SK-N-SH treated with all-trans-retinoic acid at 6 μM for 48 hours (cell line): ENCODE measurements around the gene ZMIZ1.

Experiments used
- ATAC-seq: fragments of 200-7000 bp; cut with Tn5 transposase; 3 replicates; pipeline ENCODE4 v1.9.1; 2020; ENCODE audit warnings: mild to moderate bottlenecking, moderate library complexity
- ARNTL ChIP-seq: fragments of 450-650 bp; formaldehyde crosslinking; IDR thresholded peaks from 2 replicates; pipeline ENCODE4 v1.5.0; 2020; ENCODE audit warnings: low read depth, mild to moderate bottlenecking, moderate library complexity, borderline replicate concordance
- BACH2 ChIP-seq: fragments of 250-450 bp; sonication (Bioruptor Pico); IDR thresholded peaks from 2 replicates; pipeline ENCODE4 v1.9.0; 2021; ENCODE audit warnings: mild to moderate bottlenecking, borderline replicate concordance
- CSDC2 ChIP-seq: fragments of 250-450 bp; sonication (Bioruptor Pico); IDR thresholded peaks from 2 replicates; pipeline ENCODE4 v1.5.0; 2020; ENCODE audit warnings: mild to moderate bottlenecking, moderate library complexity
- ESRRG ChIP-seq: fragments of 250-450 bp; sonication (Bioruptor Pico); IDR thresholded peaks from 2 replicates; pipeline ENCODE4 v1.6.1; 2021; ENCODE audit warnings: mild to moderate bottlenecking
- GLIS3 ChIP-seq: fragments of 250-450 bp; sonication (Bioruptor Pico); IDR thresholded peaks from 2 replicates; pipeline ENCODE4 v1.5.0; 2020; ENCODE audit warnings: mild to moderate bottlenecking, moderate library complexity
- ISL1 ChIP-seq: fragments of 250-450 bp; sonication (Bioruptor Pico); IDR thresholded peaks from 2 replicates; pipeline ENCODE4 v2.1.2; 2022; ENCODE audit warnings: mild to moderate bottlenecking, moderate library complexity
- OSR1 ChIP-seq: fragments of 250-450 bp; sonication (Bioruptor Pico); IDR thresholded peaks from 2 replicates; pipeline ENCODE4 v1.8.0; 2022; ENCODE audit warnings: moderate library complexity, mild to moderate bottlenecking, inconsistent platforms
- PPARA ChIP-seq: fragments of 250-450 bp; sonication (Bioruptor Pico); IDR thresholded peaks from 2 replicates; pipeline ENCODE4 v1.5.0; 2020; ENCODE audit warnings: mild to moderate bottlenecking, borderline replicate concordance
- RARB ChIP-seq: fragments of 250-450 bp; sonication (Bioruptor Pico); IDR thresholded peaks from 2 replicates; pipeline ENCODE4 v1.8.0; 2021; ENCODE audit warnings: mild to moderate bottlenecking, moderate library complexity
- SNAI2 ChIP-seq: fragments of 250-450 bp; sonication (Bioruptor Pico); IDR thresholded peaks from 2 replicates; pipeline ENCODE4 v1.5.0; 2020; ENCODE audit warnings: mild to moderate bottlenecking, moderate library complexity
- TCF4 ChIP-seq: fragments of 250-450 bp; sonication (Bioruptor Pico); IDR thresholded peaks from 2 replicates; pipeline ENCODE4 v1.8.0; 2021; ENCODE audit warnings: mild to moderate bottlenecking, moderate library complexity, borderline replicate concordance
- TOX ChIP-seq: fragments of 250-450 bp; sonication (Bioruptor Pico); IDR thresholded peaks from 2 replicates; pipeline ENCODE4 v1.8.0; 2021; ENCODE audit warnings: mild to moderate bottlenecking, moderate library complexity, borderline replicate concordance
- ZC3H10 ChIP-seq: fragments of 250-450 bp; sonication (Bioruptor Pico); IDR thresholded peaks from 2 replicates; pipeline ENCODE4 v1.5.1; 2021; ENCODE audit warnings: mild to moderate bottlenecking, moderate library complexity
- ZFP3 ChIP-seq: fragments of 250-450 bp; sonication (Bioruptor Pico); IDR thresholded peaks from 2 replicates; pipeline ENCODE4 v1.5.0; 2020; ENCODE audit warnings: mild to moderate bottlenecking, moderate library complexity
- ZFP30 ChIP-seq: fragments of 450-650 bp; formaldehyde crosslinking; IDR thresholded peaks from 2 replicates; pipeline ENCODE4 v1.5.0; 2022; ENCODE audit warnings: mild to moderate bottlenecking, moderate library complexity
- ZNF565 ChIP-seq: fragments of 450-650 bp; formaldehyde crosslinking; conservative IDR thresholded peaks from 2 replicates; pipeline ENCODE4 v1.5.0; 2020; ENCODE audit warnings: low read depth, mild to moderate bottlenecking, moderate library complexity
- ZNF70 ChIP-seq: fragments of 450-650 bp; formaldehyde crosslinking; IDR thresholded peaks from 2 replicates; pipeline ENCODE4 v1.5.0; 2020; ENCODE audit warnings: mild to moderate bottlenecking, moderate library complexity
- ZNF8 ChIP-seq: fragments of 450-650 bp; formaldehyde crosslinking; IDR thresholded peaks from 2 replicates; pipeline ENCODE4 v1.5.0; 2020; ENCODE audit warnings: mild to moderate bottlenecking, moderate library complexity
- TF ChIP-seq, protein P1 (sequence below): fragments of 250-450 bp; sonication (Bioruptor Pico); IDR thresholded peaks from 2 replicates; pipeline ENCODE4 v1.5.1; 2020; ENCODE audit warnings: low read depth, mild to moderate bottlenecking, moderate library complexity
- TF ChIP-seq, protein P2 (sequence below): fragments of 250-450 bp; sonication (Bioruptor Pico); IDR thresholded peaks from 2 replicates; pipeline ENCODE4 v1.8.0; 2021; ENCODE audit warnings: low read depth, mild to moderate bottlenecking, moderate library complexity, borderline replicate concordance
- TF ChIP-seq, protein P3 (sequence below): fragments of 250-450 bp; sonication (Bioruptor Pico); IDR thresholded peaks from 2 replicates; pipeline ENCODE4 v1.5.1; 2021; ENCODE audit warnings: mild to moderate bottlenecking, moderate library complexity
- TF ChIP-seq, protein P4 (sequence below): fragments of 250-450 bp; sonication (Bioruptor Pico); IDR thresholded peaks from 2 replicates; pipeline ENCODE4 v1.5.0; 2020; ENCODE audit warnings: mild to moderate bottlenecking, moderate library complexity

ZMIZ1 gene

DNA sequence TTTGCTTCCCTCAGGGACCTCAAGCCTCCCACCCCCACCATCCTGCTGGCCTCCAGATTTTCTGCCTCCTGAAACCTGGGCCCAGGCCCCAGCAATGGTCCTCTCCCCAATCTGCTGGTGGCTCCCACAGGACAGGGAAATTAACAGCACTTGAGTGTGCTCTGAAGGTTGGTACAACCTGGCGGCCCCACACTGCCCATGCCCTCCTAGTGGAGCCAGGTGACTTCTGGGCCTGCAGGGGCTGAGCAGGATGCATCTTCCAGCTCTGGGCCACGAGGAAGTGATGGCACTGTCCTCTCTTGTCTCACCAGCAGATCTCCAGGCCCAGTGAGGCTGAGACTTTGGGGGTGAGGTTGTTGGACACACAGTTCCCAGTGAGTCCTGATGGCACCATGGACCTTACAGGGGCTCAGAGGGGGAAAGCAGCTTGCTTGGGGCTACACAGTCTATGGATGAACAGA lies 3.6 kb upstream of the ZMIZ1 start (continued):
- TF ChIP-seq, protein P1, sequence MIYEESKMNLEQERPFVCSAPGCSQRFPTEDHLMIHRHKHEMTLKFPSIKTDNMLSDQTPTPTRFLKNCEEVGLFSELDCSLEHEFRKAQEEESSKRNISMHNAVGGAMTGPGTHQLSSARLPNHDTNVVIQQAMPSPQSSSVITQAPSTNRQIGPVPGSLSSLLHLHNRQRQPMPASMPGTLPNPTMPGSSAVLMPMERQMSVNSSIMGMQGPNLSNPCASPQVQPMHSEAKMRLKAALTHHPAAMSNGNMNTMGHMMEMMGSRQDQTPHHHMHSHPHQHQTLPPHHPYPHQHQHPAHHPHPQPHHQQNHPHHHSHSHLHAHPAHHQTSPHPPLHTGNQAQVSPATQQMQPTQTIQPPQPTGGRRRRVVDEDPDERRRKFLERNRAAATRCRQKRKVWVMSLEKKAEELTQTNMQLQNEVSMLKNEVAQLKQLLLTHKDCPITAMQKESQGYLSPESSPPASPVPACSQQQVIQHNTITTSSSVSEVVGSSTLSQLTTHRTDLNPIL (CRISPR knock-in tag), result no peak
- TF ChIP-seq ARNTL (CRISPR knock-in tag), result no peak

DNA sequence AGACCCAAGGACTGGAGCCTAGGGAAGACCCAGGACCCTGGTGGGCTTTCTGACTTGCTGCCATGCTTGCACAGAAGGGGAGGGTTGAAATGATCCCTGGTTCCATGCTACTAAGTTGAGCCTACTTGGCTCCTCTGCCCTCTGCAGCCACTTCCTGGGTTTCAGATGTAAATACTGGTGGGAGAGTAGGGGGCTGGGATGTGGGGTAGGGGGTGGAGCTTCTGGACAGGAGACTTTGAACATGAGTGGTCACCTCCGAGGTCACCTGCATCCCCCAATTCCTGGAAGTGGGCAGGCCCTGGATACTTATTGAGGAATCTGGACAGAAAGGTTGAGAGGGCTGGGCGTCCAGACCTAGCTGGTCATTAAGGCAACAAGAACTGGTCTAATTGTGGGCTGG lies 2.9 kb upstream of the ZMIZ1 start:
- TF ChIP-seq ZC3H10 (CRISPR knock-in tag) (no peak), PPARA (CRISPR knock-in tag) (no peak), OSR1 (CRISPR knock-in tag) (no peak), SNAI2 (CRISPR knock-in tag) (no peak), RARB (CRISPR knock-in tag) (no peak), ISL1 (CRISPR knock-in tag) (no peak), ZNF70 (CRISPR knock-in tag) (no peak), TCF4 (CRISPR knock-in tag) (no peak), GLIS3 (CRISPR knock-in tag) (no peak), ZNF565 (CRISPR knock-in tag) (no peak), BACH2 (CRISPR knock-in tag) (no peak), ZNF8 (CRISPR knock-in tag) (no peak), ZFP30 (CRISPR knock-in tag) (no peak), ZFP3 (CRISPR knock-in tag) (no peak), ESRRG (CRISPR knock-in tag) (no peak), ARNTL (CRISPR knock-in tag) (no peak)
- TF ChIP-seq, protein P2, sequence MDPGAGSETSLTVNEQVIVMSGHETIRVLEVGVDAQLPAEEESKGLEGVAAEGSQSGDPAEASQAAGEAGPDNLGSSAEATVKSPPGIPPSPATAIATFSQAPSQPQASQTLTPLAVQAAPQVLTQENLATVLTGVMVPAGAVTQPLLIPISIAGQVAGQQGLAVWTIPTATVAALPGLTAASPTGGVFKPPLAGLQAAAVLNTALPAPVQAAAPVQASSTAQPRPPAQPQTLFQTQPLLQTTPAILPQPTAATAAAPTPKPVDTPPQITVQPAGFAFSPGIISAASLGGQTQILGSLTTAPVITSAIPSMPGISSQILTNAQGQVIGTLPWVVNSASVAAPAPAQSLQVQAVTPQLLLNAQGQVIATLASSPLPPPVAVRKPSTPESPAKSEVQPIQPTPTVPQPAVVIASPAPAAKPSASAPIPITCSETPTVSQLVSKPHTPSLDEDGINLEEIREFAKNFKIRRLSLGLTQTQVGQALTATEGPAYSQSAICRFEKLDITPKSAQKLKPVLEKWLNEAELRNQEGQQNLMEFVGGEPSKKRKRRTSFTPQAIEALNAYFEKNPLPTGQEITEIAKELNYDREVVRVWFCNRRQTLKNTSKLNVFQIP (CRISPR knock-in tag), result no peak
- TF ChIP-seq, protein P3, sequence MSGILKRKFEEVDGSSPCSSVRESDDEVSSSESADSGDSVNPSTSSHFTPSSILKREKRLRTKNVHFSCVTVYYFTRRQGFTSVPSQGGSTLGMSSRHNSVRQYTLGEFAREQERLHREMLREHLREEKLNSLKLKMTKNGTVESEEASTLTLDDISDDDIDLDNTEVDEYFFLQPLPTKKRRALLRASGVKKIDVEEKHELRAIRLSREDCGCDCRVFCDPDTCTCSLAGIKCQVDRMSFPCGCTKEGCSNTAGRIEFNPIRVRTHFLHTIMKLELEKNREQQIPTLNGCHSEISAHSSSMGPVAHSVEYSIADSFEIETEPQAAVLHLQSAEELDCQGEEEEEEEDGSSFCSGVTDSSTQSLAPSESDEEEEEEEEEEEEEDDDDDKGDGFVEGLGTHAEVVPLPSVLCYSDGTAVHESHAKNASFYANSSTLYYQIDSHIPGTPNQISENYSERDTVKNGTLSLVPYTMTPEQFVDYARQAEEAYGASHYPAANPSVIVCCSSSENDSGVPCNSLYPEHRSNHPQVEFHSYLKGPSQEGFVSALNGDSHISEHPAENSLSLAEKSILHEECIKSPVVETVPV (CRISPR knock-in tag), result no peak
- TF ChIP-seq, protein P4, sequence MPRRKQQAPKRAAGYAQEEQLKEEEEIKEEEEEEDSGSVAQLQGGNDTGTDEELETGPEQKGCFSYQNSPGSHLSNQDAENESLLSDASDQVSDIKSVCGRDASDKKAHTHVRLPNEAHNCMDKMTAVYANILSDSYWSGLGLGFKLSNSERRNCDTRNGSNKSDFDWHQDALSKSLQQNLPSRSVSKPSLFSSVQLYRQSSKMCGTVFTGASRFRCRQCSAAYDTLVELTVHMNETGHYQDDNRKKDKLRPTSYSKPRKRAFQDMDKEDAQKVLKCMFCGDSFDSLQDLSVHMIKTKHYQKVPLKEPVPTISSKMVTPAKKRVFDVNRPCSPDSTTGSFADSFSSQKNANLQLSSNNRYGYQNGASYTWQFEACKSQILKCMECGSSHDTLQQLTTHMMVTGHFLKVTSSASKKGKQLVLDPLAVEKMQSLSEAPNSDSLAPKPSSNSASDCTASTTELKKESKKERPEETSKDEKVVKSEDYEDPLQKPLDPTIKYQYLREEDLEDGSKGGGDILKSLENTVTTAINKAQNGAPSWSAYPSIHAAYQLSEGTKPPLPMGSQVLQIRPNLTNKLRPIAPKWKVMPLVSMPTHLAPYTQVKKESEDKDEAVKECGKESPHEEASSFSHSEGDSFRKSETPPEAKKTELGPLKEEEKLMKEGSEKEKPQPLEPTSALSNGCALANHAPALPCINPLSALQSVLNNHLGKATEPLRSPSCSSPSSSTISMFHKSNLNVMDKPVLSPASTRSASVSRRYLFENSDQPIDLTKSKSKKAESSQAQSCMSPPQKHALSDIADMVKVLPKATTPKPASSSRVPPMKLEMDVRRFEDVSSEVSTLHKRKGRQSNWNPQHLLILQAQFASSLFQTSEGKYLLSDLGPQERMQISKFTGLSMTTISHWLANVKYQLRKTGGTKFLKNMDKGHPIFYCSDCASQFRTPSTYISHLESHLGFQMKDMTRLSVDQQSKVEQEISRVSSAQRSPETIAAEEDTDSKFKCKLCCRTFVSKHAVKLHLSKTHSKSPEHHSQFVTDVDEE (CRISPR knock-in tag), result no peak
- ATAC-seq, result no peak

DNA sequence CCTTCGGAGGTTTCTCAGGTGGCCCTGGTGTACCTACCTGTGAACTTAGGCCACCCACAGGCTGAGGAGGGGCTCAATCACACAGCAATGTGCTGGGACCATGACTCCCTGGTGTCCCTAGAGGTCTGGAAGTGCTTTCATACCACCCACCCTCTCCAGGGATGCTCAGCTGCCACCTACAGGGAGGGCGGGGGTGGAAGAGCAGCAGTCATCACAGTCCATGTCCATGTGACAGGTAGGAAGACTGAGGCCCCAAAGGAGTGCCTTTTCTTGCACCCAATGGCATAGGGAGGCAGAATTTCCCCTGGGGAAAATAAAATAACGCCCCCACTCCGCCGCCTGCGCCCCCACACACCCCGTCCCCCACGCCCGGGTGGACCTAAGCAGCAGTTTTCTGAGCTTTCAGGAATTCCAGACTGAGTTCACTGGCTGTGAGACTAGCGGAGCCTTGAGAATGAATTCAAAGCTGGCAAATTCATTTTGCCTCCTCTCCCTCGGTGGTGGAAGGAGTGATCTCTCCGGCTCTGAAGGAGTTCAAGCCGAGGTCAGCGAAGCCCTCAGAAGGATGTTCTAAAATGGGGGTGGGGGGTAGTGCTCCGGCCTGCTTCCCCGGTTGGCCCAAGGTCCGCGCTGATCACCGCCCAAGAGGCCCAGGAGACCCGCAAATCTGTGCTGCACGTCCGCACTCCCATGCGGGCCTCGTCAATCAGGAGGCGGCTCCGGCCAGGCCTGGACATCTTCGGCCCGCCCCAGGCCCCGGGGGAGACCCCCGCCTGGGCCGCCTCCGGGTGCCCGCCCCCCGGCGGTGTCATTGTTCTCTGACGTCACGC lies 2.1 kb upstream of the ZMIZ1 start:
- peak; percentile 18 for ATAC-seq
- TF ChIP-seq BACH2 (CRISPR knock-in tag) (no peak), TCF4 (CRISPR knock-in tag) (no peak), ZFP3 (CRISPR knock-in tag) (no peak), ARNTL (CRISPR knock-in tag) (no peak), ZFP30 (CRISPR knock-in tag) (no peak), ISL1 (CRISPR knock-in tag) (0 out of 2 replicates have a peak, but pooled peaks have one; percentile 14), SNAI2 (CRISPR knock-in tag) (0 out of 2 replicates have a peak, but pooled peaks have one; percentile 16), CSDC2 (CRISPR knock-in tag) (no peak), ZNF565 (CRISPR knock-in tag) (no peak), ZNF8 (CRISPR knock-in tag) (no peak), TOX (CRISPR knock-in tag) (no peak)
- TF ChIP-seq, protein P1 (CRISPR knock-in tag), result no peak
- TF ChIP-seq, protein P4 (CRISPR knock-in tag), result no peak
- TF ChIP-seq, protein P2 (CRISPR knock-in tag), result no peak
